Stimulated activated CD4-positive, alpha-beta T cell treated with anti-CD3 and anti-CD28 coated beads, Interleukin-1b, Interleukin-23, amount 100 ng/mL, for 1 hour (primary cell): Measurements from ENCODE around the gene COX8A.
"Not testable (repeated sequence)": the region's sequence is repeated elsewhere in the genome, so short reads cannot be mapped to it uniquely, and the experiment has no call there.

Experiments used
- DNase-seq, 2 donors: peaks; one replicate each; pipeline ENCODE4 v3.0.0-alpha.2; 2020; ENCODE audit warnings: low read depth in 2 of 2

COX8A gene

DNA sequence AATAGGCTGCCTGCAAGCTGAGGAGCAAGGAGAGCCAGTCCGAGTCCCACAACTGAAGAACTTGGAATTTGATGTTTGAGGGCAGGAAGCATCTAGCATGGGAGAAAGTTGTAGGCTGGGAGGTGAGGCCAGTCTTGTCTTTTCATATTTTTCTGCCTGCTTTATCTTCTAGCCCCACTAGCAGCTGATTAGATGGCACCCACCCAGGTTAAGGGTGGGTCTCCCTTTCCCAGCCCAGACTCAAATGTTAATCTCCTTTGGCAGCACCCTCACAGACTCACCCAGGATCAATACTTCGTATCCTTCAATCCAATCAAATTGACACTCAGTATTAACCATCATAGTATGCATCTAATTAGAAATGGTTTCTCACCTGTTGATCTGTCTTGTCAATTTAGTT is 5.0 kb upstream of the COX8A start:
- no peak for DNase-seq

DNA sequence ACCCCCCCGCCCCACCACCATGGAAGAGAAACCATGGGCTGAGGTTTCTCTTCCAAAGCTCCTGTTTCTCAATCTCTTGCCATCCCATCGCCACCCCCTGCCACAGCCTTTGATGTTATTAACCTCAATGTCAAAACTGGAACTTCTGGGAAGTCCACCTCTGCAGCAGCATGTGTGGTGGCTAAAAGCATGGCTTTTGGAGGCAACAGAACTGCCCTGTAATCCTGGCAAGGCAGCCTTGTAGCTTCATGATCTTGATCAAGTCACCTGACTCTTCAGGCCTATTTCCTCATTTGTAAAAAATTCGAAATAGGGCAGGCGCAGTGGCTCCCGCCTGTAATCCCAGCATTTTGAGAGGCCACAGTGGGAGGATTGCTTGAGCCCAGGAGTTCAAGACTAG is 3.5 kb upstream of the COX8A start:
- no peak for DNase-seq

DNA sequence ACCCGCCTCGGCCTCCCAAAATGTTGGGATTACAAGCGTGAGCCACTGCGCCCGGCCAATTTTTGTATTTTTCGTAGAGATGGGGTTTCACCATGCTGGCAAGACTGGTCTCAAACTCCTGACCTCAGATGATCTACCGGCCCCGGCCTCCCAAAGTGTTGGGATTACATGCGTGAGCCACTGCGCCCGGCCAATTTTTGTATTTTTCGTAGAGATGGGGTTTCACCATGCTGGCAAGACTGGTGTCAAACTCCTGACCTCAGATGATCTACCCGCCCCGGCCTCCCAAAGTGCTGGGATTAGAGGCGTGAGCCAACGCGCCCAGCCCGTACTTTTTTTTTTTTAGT is 535 bp upstream of the COX8A start:
- DNase-seq = not testable (repeated sequence)

DNA sequence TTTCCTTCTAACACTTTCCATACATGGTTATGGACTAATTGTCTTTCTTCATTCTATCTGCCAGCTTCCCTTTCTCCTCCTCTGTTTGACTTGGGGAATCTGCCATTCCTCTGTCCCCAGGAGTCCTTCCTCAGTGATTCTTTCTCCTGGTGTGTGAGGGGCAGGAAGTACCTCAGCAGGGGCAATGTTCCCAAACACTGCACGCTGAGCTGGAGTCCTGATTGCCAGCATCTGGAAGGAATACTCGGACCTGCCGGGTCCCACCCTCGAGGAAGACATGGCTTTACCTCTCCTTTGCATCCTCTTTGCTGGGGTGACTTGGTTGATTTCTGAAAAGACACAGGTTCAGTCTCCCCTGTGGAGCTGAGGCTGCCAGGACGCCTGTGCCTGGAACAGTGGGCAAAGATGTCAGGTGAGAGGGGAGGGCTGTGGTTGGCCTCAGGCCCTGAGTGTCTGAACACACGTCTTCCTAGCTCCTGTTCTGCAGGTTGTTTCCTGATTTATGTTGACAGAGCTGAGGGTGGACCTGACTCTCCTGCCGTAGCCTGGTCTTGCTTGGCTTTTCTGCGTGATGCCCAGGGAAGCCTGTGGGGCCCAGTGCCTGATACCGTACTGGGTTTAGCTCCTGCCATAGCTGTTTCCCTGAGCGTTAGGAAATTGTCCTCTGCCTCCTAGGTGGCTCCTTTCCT is 4.3 kb downstream of the COX8A start:
- no peak for DNase-seq

DNA sequence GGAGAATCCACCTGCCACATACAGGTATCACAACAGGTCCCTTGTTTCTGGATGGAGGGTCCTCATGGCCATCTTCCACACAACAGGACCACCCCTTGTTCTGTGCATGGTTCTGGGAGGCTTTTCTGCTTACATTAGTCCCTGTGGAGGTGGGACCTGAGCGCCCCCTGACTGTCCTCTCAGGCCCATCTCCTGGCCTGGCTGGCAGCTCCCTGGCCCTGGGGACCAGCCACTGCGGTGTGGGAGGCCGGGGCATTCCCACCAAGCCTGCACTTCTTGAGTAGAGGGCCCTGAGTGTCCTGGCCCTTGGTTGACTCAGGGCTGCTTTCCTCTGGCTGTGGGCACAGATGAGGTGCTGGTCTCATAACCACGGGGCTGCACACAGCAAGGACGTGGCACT is 5.0 kb downstream of the COX8A start:
- DNase-seq = no peak

DNA sequence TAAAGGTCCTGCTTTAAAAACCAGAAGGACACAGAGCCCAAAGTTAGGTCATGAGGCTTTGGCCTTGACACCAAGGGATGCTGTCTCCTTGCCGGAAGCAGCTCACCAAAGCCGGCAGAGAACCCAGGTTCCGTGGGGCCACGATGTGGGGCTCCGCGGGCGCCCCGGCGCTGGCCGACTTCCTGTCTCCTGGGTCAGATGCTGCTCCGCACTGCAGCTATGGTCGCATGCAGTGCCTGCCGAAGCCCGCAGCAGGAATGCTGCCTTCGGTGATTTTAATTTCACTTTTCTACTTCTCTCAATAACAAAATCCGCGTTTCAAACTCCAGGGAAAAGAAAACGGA is 11.4 kb downstream of the COX8A start:
- peak in 1 of 2 donors; percentile 39 for DNase-seq

DNA sequence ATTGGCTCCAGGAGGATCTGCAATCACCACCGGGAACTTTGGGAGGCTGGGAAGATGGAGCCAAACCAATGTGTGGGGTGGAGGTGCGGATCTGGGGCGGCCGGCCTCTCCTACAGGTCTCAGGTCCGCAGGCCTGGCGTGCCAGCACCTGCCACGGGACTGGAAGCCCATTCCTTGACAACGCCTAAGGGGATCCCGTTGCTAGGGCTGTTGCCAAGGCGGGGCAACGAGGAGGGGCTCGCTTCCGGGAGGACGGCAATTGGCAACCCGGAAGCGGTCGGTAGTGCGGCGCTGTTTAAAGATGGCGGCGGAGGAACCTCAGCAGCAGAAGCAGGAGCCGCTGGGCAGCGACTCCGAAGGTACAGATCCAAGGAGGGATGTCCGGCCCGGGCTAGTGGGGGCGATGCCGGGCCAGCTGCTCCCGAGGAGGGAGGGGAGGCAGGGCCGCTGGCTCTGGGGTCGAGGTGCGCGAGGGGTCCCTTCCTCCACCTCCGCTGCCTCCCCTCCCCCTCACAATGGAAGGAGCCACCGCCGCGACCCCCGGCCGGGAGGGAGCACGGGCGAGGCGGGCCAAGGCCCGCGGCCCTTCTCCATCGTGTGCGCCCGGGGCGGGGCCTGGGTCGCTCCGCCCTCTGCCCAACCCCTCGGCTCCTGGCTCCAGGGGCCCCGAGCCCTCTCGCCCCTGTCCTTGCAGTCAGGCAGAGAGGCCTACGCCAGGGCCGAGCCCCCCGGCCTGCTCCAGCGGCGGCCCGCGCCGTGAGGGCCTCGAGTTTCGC is 11.9 kb downstream of the COX8A start, which contains the start of gene OTUB1:
OTUB1 (plus strand) TSS at position 283 of the 776 bp plus-strand sequence; CDS start at position 302, 19 bp downstream.
- peak; percentile 61 to 72 for DNase-seq

DNA sequence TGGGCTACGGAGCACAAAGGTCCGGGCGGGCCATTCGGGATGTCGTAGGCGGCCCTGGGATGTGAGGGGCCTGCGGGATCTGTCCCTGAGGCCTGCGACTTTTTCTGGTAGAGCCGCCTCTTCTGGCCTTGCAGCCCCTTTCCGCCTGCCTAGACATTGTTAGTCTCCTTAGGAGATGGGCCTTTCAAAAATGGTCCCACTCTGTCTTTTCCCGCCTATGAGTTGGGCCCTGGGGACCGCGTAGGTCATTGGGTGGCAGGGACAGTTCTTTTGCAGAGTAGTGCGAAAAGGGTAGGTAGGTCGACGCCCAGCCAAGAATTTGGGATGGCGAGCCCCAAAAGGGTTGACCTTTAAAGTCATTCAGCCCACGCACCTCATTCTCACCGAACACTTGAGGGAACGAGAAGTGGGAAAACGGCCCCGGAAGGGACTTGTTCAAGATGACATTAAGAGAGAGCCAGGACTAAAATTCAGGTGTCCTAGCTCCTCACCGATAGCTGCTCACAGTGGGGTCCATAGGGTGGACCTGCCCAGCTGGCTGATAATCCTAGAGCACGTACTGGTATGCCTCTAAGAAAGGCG is 12.6 kb downstream of the COX8A start:
- DNase-seq = no peak

DNA sequence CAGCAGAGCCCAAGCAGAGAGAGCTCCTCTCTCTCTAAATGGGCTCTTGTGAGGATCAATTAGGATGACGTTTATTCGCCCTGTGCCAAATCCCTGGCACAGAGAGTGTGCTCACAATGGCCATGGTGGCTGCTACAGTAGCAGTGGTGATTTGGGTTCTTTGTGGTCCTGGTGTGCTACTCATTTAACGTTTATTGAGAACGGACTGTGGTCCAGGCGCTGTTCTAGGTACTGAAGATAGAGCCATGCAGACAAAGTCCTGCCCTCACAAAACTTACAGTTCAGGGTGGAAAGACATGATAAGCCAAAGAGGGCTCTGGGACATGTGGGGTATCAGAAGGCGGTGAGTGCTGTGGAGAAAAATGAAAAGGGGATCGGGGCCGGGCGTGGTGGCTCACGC is 17.1 kb downstream of the COX8A start:
- DNase-seq = no peak

DNA sequence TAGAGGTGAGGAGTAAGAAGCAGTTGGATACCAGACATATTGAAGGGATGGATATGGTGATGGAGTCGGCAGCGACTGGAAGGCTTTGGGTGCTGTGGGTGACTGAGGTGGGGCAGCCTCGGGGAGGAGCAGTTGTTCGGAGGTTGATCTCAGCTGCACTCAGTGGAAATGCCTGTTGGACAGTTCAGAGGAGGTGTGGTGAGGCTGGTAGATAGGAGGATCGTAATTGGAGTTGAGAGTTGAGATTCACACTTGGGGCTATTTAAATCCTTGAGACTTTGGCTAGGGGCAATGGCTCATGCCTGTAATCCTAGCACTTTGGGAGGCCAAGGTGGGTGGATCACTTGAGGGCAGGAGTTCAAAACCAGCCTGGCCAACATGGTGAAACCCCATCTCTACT is 18.7 kb downstream of the COX8A start:
- no peak for DNase-seq

DNA sequence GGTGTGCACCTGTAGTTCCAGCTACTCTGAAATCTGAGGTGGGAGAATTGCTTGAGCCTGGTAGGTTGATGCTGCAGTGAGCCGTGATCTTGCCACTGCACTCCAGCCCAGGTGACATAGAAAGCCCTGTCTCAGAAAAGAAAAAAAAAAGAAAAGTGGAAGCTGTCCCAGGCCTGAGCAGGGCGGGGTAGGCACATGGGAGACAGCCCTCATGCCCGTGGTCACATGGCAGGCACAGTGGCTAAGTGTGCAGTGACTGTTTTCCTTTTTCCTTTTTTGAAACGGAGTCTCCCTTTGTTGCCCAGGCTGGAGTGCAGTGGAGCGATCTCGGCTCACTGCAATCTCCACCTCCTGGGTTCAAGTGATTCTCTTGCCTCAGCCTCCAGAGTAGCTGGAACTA is 19.6 kb downstream of the COX8A start:
- DNase-seq = no peak

DNA sequence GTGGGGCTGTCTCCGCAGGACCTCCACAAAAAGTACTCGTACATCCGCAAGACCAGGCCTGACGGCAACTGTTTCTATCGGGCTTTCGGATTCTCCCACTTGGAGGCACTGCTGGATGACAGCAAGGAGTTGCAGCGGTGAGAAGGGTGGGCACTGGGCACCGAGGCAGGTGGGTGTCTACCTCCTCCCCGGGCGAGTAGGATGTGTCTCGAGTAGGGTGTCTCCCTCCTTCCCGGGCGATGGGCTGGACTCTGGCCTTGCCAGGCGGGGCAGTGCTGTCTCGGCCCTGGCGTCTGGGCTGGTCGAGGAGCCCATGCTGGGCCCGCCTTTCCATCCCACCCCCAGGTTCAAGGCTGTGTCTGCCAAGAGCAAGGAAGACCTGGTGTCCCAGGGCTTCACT is 22.1 kb downstream of the COX8A start:
- DNase-seq = no peak

DNA sequence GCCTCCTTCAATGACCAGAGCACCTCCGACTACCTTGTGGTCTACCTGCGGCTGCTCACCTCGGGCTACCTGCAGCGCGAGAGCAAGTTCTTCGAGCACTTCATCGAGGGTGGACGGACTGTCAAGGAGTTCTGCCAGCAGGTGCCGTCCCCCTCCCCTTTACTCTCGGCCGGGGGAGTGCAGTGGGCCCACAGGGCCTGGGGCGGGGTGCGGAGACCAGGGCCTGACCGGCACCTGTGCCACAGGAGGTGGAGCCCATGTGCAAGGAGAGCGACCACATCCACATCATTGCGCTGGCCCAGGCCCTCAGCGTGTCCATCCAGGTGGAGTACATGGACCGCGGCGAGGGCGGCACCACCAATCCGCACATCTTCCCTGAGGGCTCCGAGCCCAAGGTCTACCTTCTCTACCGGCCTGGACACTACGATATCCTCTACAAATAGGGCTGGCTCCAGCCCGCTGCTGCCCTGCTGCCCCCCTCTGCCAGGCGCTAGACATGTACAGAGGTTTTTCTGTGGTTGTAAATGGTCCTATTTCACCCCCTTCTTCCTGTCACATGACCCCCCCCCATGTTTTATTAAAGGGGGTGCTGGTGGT is 22.8 kb downstream of the COX8A start:
- DNase-seq = no peak

DNA sequence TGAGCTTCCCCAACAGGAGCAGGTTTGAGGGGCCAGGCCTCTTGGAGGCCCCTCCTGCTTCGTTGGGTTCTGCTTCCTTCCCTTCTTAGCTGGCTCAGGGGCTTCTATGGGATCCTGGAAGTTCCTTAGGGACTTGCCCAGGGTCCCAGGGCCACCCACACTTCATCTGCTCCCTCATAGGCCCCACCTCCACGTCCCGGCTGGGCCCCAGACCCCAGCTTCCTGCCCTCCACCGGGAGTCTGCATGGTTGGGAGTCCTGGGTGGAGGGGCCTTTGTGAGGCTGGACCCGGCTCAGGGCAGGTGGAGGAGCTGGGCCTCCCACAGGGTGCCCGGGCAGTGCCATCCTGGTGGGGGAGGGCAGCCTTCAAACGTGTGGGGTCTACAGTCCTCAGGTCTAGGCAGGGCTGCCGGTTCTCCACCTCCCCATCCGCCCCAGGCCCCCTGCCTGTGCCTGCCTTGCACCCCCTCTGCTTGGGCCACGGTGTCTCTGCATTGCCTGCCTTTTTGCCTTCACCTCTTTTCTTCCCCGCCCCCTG is 23.4 kb downstream of the COX8A start:
- DNase-seq = no peak

DNA sequence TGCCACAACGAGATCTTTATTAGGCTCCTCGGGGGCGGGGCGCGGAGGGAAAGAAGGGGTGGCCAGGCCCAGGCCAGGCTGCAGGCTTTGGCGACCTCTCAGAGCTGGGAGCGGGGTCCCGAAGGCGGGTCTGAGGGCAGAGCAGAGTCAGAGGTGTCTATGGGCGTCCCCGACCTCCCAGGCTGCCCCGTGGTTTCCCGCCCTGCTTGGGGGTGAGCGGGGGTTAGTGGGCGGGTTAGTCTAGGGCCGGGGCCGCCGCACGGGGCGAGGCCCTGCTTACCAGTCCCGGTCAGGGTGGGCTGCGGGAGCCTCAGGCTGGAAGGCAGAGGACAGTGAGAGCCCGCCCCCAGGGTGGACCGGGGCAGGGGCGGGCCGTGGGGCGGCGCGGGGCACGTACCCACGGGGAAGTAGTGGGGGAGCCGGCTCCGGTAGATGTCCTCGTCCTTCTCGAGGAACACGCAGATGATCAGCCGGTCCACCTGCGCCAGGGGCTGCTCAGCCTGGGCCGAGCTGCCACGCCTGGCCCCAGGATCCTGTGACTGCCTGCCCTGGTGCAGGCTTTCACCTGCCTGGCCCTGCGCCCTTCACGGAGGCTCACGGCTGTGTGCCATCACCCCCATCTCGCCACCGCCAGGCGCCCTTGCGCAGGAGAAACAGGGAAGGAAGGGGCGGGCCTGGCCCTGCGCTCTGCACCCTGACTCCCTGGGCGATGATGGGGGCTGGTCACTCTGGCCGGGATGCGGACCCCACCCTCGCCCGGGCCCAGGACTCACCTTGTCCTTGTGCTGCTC is 24.3 kb downstream of the COX8A start:
- DNase-seq = no peak

DNA sequence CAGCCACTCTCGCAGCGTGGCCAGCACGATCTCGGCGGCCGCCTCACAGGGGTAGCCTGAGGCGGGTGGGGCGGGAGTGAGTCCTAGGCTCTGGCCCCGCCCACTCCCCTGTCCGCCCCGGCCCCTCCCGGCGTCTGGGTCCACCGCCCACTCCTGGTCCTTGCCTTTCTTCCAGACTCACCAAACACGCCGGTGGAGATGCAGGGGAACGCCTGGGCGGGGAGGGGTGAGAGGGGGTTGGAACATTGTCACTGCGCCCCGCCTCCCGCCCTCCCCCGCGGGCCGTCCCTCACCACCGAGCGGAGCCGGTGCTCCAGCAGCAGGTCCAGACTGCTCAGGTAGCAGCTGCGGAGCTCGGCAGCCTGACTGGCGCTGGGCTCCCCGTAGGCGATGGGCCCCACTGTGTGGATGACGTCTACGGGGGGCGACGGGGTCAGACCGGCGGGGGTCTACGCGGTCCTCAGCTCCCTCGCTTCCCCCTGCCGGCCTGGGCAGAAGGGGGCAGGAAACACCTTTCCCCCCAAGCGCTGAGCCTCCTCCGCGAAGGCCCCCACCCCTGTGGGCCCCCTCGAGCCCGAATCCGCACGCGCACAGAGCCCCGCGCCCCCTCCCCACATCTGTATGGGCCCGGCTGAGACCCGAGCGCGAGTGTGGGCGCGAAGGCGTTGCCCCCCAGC is 25.1 kb downstream of the COX8A start:
- DNase-seq = peak in 1 of 2 donors; percentile 50

DNA sequence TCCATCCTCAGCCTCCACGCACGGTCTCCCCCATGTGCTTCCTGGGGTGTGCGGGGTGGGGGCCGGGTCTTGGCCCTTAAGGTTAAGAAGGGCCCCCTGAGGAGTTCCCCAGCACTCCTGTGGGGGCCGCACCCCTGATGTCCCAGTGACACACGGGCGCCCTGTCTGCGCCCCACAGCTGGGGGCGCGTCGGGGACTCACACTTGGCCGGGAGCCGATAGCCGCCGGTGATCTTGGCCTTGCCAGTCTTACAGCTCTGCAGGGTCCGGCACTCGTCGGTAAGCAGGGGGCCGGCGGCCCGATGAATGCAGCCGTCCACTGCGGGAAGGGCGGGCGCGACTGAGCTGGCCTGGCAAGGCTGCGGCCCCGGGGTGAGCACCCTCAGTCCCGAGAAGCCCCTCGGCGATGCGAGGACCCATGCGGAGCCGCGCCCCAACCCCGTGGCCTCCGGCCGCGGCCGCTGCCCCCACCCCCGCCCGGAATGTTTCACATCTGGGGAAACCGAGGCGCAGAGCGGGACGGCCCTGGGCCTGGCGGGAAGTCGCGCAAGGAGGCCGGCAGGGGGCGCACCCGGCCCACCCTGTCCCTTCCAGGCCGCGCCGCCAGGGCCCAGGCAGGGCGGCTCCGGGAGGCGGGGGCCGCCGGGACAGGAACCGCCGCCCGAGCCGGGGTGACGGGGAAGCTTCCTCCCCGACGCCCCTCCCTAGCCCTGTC is 25.8 kb downstream of the COX8A start:
- peak; percentile 48 to 53 for DNase-seq

DNA sequence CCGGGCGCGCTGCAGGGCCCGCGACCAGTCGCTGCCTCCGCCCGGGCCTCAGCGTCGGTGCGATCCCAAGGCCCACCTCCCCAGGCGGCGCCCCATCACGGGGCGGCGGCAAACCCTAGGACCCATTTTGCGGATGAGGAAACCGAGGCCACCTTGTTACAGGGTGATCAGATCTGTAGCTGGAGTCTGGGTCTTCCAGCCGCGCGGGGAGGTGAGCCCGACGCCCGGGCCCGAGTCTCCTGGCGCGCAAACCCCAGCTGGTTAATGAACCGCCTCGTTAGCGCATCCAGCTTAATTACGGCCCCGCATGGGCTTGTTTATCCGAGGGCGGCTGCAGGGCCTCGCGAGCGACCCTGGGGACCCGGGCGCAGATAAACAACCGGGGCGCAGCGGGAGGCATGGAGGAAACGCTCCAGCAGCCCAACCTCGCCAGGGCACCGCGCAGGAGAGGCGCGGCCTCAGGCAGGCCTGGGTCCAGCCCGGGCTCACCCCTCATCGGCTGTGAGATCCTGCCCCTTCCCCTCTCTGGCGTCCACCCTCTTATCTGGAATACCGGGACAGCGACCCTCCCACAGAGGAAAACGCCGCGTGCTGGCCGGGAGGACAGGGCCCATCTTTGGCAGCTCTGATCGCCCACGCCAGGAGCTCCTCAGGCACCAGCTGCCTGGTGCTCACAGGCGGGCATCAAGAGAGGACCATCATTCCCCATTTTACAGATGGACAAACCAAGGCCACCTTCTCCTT is 26.5 kb downstream of the COX8A start:
- no peak for DNase-seq

DNA sequence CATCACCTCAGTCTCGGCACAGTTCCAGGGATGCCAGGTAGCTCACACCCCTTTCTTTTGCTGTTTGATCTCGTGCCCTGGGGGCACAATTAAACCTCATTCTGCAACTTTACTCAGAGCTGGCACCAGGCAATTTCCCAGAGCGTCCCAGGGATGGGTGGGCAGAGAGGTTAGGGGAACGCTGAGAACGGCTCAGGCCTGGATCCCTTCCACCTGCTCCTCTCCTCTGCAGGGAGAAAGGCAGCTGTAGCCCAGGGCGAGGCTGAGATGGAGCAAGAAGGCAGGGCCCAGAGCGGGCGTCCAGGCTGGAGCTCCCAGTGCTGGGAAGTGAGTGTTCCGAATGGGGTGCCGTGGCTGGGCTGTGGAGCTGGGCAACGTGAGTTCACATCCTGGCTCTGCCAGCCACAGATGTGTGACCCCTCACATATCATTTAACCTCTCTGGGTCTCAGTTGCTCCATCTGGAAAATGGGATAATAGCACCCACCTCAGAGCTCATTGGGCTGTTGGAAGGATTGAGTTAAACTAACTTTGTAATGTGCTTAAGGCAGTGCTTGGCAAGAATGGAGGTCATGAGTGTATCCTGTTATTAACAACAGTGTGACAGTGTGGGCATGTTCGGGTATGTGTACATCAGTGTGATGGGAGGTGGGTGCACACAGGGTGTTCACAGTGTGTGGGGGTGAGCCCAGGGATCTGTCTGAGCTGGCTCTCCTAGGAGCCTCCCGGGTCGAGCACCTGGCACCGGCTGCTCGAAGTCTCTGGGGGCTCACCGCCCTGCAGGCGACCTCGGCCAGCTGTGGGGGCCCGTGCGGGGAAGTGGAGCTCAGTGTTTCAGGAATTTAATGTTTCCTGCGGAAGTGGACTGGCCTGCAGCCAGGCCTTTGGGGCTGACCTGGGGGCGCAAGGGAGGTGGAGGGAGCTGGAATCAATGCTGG is 27.3 kb downstream of the COX8A start:
- DNase-seq = no peak
